Smooth muscle cell (in vitro differentiated cells): ENCODE results near the gene TULP3. TPM values are rescaled to one million over a fixed set of nuclear protein-coding genes. Genes with fewer than 3 reads are reported as not detected.

Experiments used
- DNase-seq: peaks from one replicate; lab custom pipeline; 2025; ENCODE audit not compliant: unreplicated experiment; lab: John Stamatoyannopoulos, UW
- H2AFZ ChIP-seq: fragments of 200-600 bp; sonication (generic); 2 replicates; pipeline ENCODE4 v1.6.0; 2016; ENCODE audit warnings: antibody characterized with exemption, low read depth, mild to moderate bottlenecking
- H3F3A ChIP-seq: fragments of 200-600 bp; sonication (generic); 2 replicates; pipeline ENCODE4 v1.6.0; 2017; ENCODE audit warnings: antibody characterized with exemption, low read depth
- H3K27ac ChIP-seq: fragments of 200-600 bp; sonication (generic); 2 replicates; pipeline ENCODE4 v1.5.1; 2016; ENCODE audit warnings: low read depth, mild to moderate bottlenecking
- H3K27me3 ChIP-seq: fragments of 200-600 bp; sonication (generic); 2 replicates; pipeline ENCODE4 v1.6.1; 2016; ENCODE audit warnings: low read depth, mild to moderate bottlenecking
- H3K36me3 ChIP-seq: fragments of 200-600 bp; sonication (generic); 2 replicates; pipeline ENCODE4 v1.5.1; 2016; ENCODE audit warnings: low read depth
- H3K4me1 ChIP-seq: fragments of 200-600 bp; sonication (generic); 2 replicates; pipeline ENCODE4 v1.5.1; 2016; ENCODE audit warnings: low read depth
- H3K4me2 ChIP-seq: fragments of 200-600 bp; sonication (generic); 2 replicates; pipeline ENCODE4 v1.6.0; 2016; ENCODE audit warnings: mild to moderate bottlenecking
- H3K4me3 ChIP-seq: fragments of 200-600 bp; sonication (generic); 2 replicates; pipeline ENCODE4 v1.5.1; 2016; ENCODE audit warnings: mild to moderate bottlenecking
- H3K79me2 ChIP-seq: fragments of 200-600 bp; sonication (generic); 2 replicates; pipeline ENCODE4 v1.6.0; 2016; ENCODE audit warnings: low read depth, mild to moderate bottlenecking
- H3K9ac ChIP-seq: fragments of 200-600 bp; sonication (generic); 2 replicates; pipeline ENCODE4 v1.6.0; 2016; ENCODE audit warnings: low read depth
- H3K9me3 ChIP-seq: fragments of 200-600 bp; sonication (generic); replicated peaks from 2 replicates; pipeline ENCODE4 v1.5.1; 2016; ENCODE audit warnings: low read depth
- H4K20me1 ChIP-seq: fragments of 200-600 bp; sonication (generic); 2 replicates; pipeline ENCODE4 v1.6.0; 2016; ENCODE audit warnings: low read depth
- WGBS: methylation state at CpG from one replicate; pipeline ENCODE4 v1.1.7; 2016; ENCODE audit warnings: low lambda C conversion rate; 5-methylcytosine and 5-hydroxymethylcytosine counted together
- polyA plus RNA-seq: library from polyadenylated mRNA; unstranded; fragments of >200 nt; fragmentation: Nextera tagmentation; extraction: Ambion mirVana; gene quantifications from 2 replicates; pipeline ENCODE4 v1.2.1, GENCODE V29; 2016
- total RNA-seq: library from RNA; depleted of rRNA; stranded (reverse); fragments of >200 nt; gene quantifications from 2 replicates; pipeline ENCODE4 v1.2.3, GENCODE V29; 2014
- TF ChIP-seq, protein P1 (sequence below): fragments of 200-600 bp; sonication (generic); IDR thresholded peaks from 2 replicates; pipeline ENCODE4 v1.5.1; 2017; ENCODE audit warnings: borderline replicate concordance, mild to moderate bottlenecking, antibody characterized with exemption; ENCODE audit not compliant: insufficient read depth, poor library complexity, severe bottlenecking

Gene TULP3
- total and polyA plus RNA-seq, 2 experiments from 2014 or later = 33.7 to 40.6 TPM

- Histone ChIP-seq H2AFZ (no peak overlapping the region), H3K4me2 (peak overlapping the region; percentile 62), H3K9me3 (no peaks in the 10 kb centered on the region), H3K27ac (no peak overlapping the region), H3K9ac (no peak overlapping the region), H3K27me3 (no peaks in the 10 kb centered on the region), H3K4me1 (peaks cover 10% of the 10 kb centered on the region), H3K36me3 (no peaks in the 10 kb centered on the region), H4K20me1 (no peaks in the 10 kb centered on the region), H3K79me2 (no peaks in the 10 kb centered on the region), H3K4me3 (no peak overlapping the region), H3F3A (no peaks in the 10 kb centered on the region)
- no peak for DNase-seq
- TF ChIP-seq, protein P1, sequence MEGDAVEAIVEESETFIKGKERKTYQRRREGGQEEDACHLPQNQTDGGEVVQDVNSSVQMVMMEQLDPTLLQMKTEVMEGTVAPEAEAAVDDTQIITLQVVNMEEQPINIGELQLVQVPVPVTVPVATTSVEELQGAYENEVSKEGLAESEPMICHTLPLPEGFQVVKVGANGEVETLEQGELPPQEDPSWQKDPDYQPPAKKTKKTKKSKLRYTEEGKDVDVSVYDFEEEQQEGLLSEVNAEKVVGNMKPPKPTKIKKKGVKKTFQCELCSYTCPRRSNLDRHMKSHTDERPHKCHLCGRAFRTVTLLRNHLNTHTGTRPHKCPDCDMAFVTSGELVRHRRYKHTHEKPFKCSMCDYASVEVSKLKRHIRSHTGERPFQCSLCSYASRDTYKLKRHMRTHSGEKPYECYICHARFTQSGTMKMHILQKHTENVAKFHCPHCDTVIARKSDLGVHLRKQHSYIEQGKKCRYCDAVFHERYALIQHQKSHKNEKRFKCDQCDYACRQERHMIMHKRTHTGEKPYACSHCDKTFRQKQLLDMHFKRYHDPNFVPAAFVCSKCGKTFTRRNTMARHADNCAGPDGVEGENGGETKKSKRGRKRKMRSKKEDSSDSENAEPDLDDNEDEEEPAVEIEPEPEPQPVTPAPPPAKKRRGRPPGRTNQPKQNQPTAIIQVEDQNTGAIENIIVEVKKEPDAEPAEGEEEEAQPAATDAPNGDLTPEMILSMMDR = no peak
- WGBS = 82% methylated on average over 9 of the region's 9 CpGs
Measured at GRCh38 chr12:2844786-2845185, 45.9 kb upstream of the TULP3 start.

DNA sequence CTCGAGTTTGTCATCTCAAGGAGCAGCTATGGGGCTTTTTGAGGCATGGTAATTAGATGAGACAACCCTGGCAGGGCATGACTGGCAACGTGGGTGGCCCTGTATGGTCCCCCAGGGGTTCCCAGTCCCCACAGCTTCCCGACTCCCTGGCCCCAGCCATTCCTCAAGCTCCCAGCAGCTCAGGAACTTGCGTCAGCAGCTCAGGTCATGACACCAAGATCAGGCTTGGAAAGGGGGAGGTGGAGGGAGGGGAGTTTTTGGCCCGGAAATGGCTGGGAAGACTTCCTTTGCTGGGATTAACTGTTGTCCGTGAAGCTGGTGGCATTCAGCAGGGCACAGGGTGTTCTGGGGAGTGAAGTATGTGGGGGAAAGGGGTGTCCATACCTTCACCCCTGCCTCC is 45.4 kb upstream of the TULP3 start:
- Histone ChIP-seq H4K20me1 (no peaks in the 10 kb centered on the region), H3K27me3 (no peaks in the 10 kb centered on the region), H2AFZ (no peak overlapping the region), H3F3A (no peaks in the 10 kb centered on the region), H3K27ac (no peak overlapping the region), H3K4me3 (no peak overlapping the region), H3K36me3 (no peaks in the 10 kb centered on the region), H3K9ac (no peak overlapping the region), H3K79me2 (no peaks in the 10 kb centered on the region), H3K4me1 (peaks cover 10% of the 10 kb centered on the region), H3K9me3 (no peaks in the 10 kb centered on the region), H3K4me2 (peak overlapping the region; percentile 62)
- no peak for DNase-seq
- TF ChIP-seq, protein P1 = no peak
- 41% methylated on average over 6 of the region's 6 CpGs for WGBS

DNA sequence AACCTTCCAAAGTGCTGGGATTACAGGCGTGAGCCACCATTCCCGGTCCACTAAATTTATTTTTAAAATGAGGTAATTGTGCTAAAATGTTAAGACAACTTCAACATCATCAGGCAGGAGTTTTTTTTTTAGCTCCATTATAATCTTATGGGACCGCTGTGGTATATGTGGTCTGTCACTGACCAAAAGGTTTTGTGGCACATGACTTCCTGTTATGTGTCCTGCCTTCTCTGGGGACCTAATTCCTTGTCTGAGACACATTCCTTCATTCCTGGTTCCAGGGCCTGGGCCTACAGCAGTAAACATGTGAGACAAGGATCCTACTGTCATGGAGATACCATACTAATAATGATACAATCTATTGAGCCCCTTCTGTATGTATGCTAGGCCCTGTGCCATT is 38.8 kb upstream of the TULP3 start:
- Histone ChIP-seq H3K27ac (no peak overlapping the region), H2AFZ (no peak overlapping the region), H4K20me1 (no peaks in the 10 kb centered on the region), H3K79me2 (no peaks in the 10 kb centered on the region), H3K9me3 (no peaks in the 10 kb centered on the region), H3K4me2 (no peak overlapping the region), H3K36me3 (no peaks in the 10 kb centered on the region), H3K27me3 (no peaks in the 10 kb centered on the region), H3K4me3 (no peak overlapping the region), H3K9ac (no peak overlapping the region), H3F3A (no peaks in the 10 kb centered on the region), H3K4me1 (no peaks in the 10 kb centered on the region)
- 94% methylated on average over 3 of the region's 3 CpGs for WGBS
- DNase-seq = no peak
- TF ChIP-seq, protein P1 = no peak

GRCh38 chr12:2853626-2854025 is 37.1 kb upstream of the TULP3 start:
- Histone ChIP-seq H3K9me3 (no peaks in the 10 kb centered on the region), H3K4me2 (peak overlapping the region; percentile 68), H3K4me3 (no peak overlapping the region), H3K9ac (no peak overlapping the region), H3F3A (no peaks in the 10 kb centered on the region), H3K27me3 (no peaks in the 10 kb centered on the region), H4K20me1 (no peaks in the 10 kb centered on the region), H3K4me1 (peaks cover 4% of the 10 kb centered on the region), H3K79me2 (no peaks in the 10 kb centered on the region), H3K27ac (no peak overlapping the region), H2AFZ (no peak overlapping the region), H3K36me3 (no peaks in the 10 kb centered on the region)
- DNase-seq = peak; percentile 51
- TF ChIP-seq, protein P1 = peak; percentile 86
- 11% methylated on average over 11 of the region's 11 CpGs for WGBS
